ENCODE measurements around the gene SNRNP27. TPM values are rescaled to one million over a fixed set of nuclear protein-coding genes. Genes with fewer than 3 reads are reported as not detected.
"Not testable (repeated sequence)": the region's sequence is repeated elsewhere in the genome, so short reads cannot be mapped to it uniquely, and the experiment has no call there.

The SNRNP27 gene
- total RNA-seq, 5 donors from 2014 or later (not counting 1 experiment from before 2014, with no cell fraction given), result 38.3 to 51.1 (median 42.0) TPM

DNA sequence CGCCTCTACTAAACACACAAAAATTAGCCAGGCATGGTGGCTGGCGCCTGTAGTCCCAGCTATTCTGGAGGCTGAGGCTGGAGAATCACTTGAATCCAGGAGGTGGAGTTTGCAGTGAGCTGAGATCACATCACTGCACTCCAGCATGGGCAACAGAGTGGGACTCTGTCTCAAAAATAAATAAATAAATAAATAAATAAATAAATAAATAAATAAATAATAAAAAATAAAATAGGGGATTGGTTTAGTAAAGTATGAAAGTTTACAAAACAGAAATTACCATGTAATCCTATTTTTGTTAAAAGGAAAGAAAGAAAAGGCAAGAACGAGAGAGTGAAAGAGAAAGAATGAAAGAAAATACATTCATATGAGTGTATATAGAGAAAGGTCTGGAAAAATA, 56.9 kb downstream of the SNRNP27 start:
- peaks cover 8 to 26% of the 10 kb centered on the region in 2 experiments for H3K4me1 ChIP-seq (ENCODE audit: control insufficient read depth in 1 of 2, extremely low read depth in 1 of 2, insufficient read depth in 2 of 2, low read length in 2 of 2)
- H3K36me3 Mint-ChIP-seq; ATAC-seq (replicated peaks in 1 of 4); H3K27ac Mint-ChIP-seq; POLR2A ChIA-PET; H3K9me3 ChIP-seq; H3K27me3 ChIP-seq (replicated peaks in 1 of 2; ENCODE audit: control insufficient read depth in 2 of 2, extremely low read depth in 1 of 2, insufficient read depth in 2 of 2, low read length in 1 of 2); H3K4me3 ChIP-seq (ENCODE audit: control insufficient read depth in 1 of 2, extremely low read depth in 1 of 2, low read length in 1 of 2); H3K27me3 Mint-ChIP-seq; H3K4me3 Mint-ChIP-seq; H3K27ac ChIP-seq (ENCODE audit: low read length); CTCF ChIA-PET; H3K9me3 Mint-ChIP-seq; H3K36me3 ChIP-seq (ENCODE audit: control insufficient read depth in 2 of 2, extremely low read depth in 1 of 2, insufficient read depth in 1 of 2, low read length in 1 of 2); DNase-seq: not testable (repeated sequence)
- peaks cover 21 to 25% (median 21%) of the 10 kb centered on the region in 3 donors for H3K4me1 Mint-ChIP-seq
- no CpG with 5 or more reads among the region's 3 CpGs for WGBS (ENCODE audit: insufficient coverage)

DNA sequence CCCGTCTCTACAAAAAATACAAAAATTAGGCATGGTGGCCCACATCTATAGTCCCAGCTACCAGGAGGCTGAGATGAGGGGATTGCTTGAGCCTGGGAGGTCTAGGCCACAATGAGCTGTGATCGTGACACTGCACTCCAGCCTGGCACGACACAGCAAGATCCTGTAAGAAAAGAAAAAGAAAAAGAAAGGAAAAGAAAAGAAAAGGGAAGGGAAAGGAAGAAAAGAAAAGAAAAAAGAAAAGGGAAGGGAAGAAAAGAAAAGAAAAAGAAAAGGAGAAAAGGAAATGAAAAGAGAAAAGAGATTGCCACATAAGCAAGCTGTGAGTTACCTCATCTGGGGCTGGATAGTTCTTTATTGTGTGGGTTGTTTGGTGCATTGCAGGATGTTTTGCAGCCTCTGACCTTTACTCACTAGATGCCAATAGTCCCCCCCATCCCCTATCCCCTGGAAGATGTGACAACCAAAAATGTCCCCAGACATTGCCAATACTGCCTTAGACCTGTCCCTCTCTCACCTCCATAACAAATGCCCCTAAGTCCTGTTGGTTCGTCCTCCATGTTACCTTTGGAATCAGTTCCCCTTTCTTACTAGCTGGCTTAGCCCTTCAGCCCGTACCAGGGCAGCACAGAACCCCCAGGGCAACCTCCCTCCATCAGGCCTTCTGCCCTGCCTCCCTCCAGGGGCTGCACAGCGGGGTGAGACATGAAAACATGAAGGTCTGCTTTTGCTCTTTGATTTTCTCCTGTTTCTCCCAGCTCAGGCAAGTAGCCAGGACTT, 58.8 kb downstream of the SNRNP27 start:
- Mint-ChIP-seq H3K4me3 (no peak overlapping the region), H3K27me3 (peaks cover 0 to 4% of the 10 kb centered on the region in 2 donors), H3K36me3 (no peaks in the 10 kb centered on the region), H3K27ac (no peak overlapping the region), H3K9me3 (no peaks in the 10 kb centered on the region), H3K4me1 (peaks cover 2 to 6% (median 3%) of the 10 kb centered on the region in 3 donors)
- H3K4me1 ChIP-seq (ENCODE audit: control insufficient read depth in 1 of 2, extremely low read depth in 1 of 2, insufficient read depth in 2 of 2, low read length in 2 of 2), result peaks cover 0 to 9% of the 10 kb centered on the region in 2 experiments
- 81% methylated on average over 3 of the region's 6 CpGs for WGBS (ENCODE audit: insufficient coverage)
- no peaks in the 10 kb centered on the region for H3K9me3 ChIP-seq
- no peaks in the 10 kb centered on the region for H3K36me3 ChIP-seq (ENCODE audit: control insufficient read depth in 2 of 2, extremely low read depth in 1 of 2, insufficient read depth in 1 of 2, low read length in 1 of 2)
- H3K27ac ChIP-seq (ENCODE audit: low read length), result no peak overlapping the region
- no peak for DNase-seq
- H3K27me3 ChIP-seq (replicated peaks in 1 of 2; ENCODE audit: control insufficient read depth in 2 of 2, extremely low read depth in 1 of 2, insufficient read depth in 2 of 2, low read length in 1 of 2), result peaks cover 0 to 2% of the 10 kb centered on the region in 2 experiments
- ChIA-PET POLR2A (interaction anchor here in 1 of 2 donors (0.7 kb wide), 1 partner anchor 208 kb away, joined by 4 read pairs; no protein-coding TSS in a partner anchor), CTCF (no interaction called here)
- no peak overlapping the region for H3K4me3 ChIP-seq (ENCODE audit: control insufficient read depth in 1 of 2, extremely low read depth in 1 of 2, low read length in 1 of 2)
- ATAC-seq (replicated peaks in 1 of 4), result no peak

DNA sequence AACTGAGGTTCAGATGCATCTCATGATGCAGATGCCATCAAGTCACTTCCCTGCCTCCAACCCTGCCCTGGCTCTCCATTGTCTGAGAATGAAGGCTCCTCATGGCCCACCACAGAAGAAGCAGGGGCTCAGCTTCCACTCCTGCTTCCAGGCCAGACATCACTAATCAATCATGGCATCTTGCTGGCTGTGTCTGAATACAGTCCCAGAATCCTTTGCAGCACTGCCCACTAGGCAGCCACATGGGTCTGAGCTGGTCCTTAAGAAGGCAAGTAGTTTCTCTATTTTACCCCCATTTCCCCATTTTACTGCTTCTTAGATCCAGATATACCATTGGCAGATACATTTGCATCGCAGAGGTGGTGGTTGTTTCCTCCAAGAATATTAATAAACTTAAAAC, 60.3 kb downstream of the SNRNP27 start:
- no peak for DNase-seq
- no peak for ATAC-seq (replicated peaks in 1 of 4)
- no peak overlapping the region for H3K27ac ChIP-seq (ENCODE audit: low read length)
- Mint-ChIP-seq H3K27me3 (peaks cover 0 to 4% of the 10 kb centered on the region in 2 donors), H3K4me1 (peaks cover 0 to 5% (median 0%) of the 10 kb centered on the region in 3 donors), H3K27ac (no peak overlapping the region), H3K4me3 (no peak overlapping the region), H3K36me3 (no peaks in the 10 kb centered on the region), H3K9me3 (no peaks in the 10 kb centered on the region)
- no peaks in the 10 kb centered on the region for H3K36me3 ChIP-seq (ENCODE audit: control insufficient read depth in 2 of 2, extremely low read depth in 1 of 2, insufficient read depth in 1 of 2, low read length in 1 of 2)
- peaks cover 0 to 13% of the 10 kb centered on the region in 2 experiments for H3K27me3 ChIP-seq (replicated peaks in 1 of 2; ENCODE audit: control insufficient read depth in 2 of 2, extremely low read depth in 1 of 2, insufficient read depth in 2 of 2, low read length in 1 of 2)
- ChIA-PET CTCF (no interaction called here), POLR2A (no interaction called here)
- H3K9me3 ChIP-seq, result no peaks in the 10 kb centered on the region
- peaks cover 0 to 5% of the 10 kb centered on the region in 2 experiments for H3K4me1 ChIP-seq (ENCODE audit: control insufficient read depth in 1 of 2, extremely low read depth in 1 of 2, insufficient read depth in 2 of 2, low read length in 2 of 2)
- H3K4me3 ChIP-seq (ENCODE audit: control insufficient read depth in 1 of 2, extremely low read depth in 1 of 2, low read length in 1 of 2), result no peak overlapping the region
- WGBS (ENCODE audit: insufficient coverage), result no CpG with 5 or more reads among the region's 1 CpG

Other genes starting within 250 kb of the SNRNP27 start
- gene ANXA4, start 151.8 kb upstream of the SNRNP27 start, total RNA-seq, result 10 to 100 TPM; 10.4 to 27.6 (median 20.0) TPM
- gene GMCL1, start 64.3 kb upstream of the SNRNP27 start, total RNA-seq, result 10 to 100 TPM; 25.4 to 32.0 (median 27.8) TPM
- gene MXD1, start 21.2 kb downstream of the SNRNP27 start, total RNA-seq, result 10 to 100 TPM; 13.7 to 34.5 (median 19.9) TPM
- 1 to 10 TPM; 1.2 to 2.1 (median 1.8) TPM for gene ASPRV1, start 67.7 kb downstream of the SNRNP27 start, total RNA-seq
- 100 to 1,000 TPM; 303 to 431 (median 386) TPM for gene PCBP1, start 193.5 kb downstream of the SNRNP27 start, total RNA-seq

Measured in T-cell (primary cell).